ENCODE results near the gene ATP6V0B.

The ATP6V0B gene

GRCh38 chr1:44024903-44025525, 50.3 kb downstream of the ATP6V0B start:
- no peak for TF ChIP-seq CTCF (IDR thresholded peaks at IDR 0.05; ENCODE audit: extremely low read depth, missing control alignments)
- DNase-seq (ENCODE audit: low spot score): no peak

- no peak for DNase-seq (ENCODE audit: low spot score)
- TF ChIP-seq CTCF (IDR thresholded peaks at IDR 0.05; ENCODE audit: extremely low read depth, missing control alignments): no peak
These were observed 51.1 kb downstream of the ATP6V0B start for GRCh38 chr1:44025816-44026215.

- no peak for DNase-seq (ENCODE audit: low spot score)
These were observed 52.6 kb downstream of the ATP6V0B start for GRCh38 chr1:44027320-44027719.

More at GRCh38 chr1:44027320-44027719, 52.6 kb downstream of the ATP6V0B start:
- TF ChIP-seq CTCF (IDR thresholded peaks at IDR 0.05; ENCODE audit: extremely low read depth, missing control alignments): no peak

All from GM20000 (cell line).